ENCODE measurements around the gene NPB. TPM values are rescaled to one million over a fixed set of nuclear protein-coding genes. Genes with fewer than 3 reads are reported as not detected.

NPB gene
- 0.36 to 0.59 TPM (median 0.53 TPM) in 5 replicates for total RNA-seq (2022; extraction: Qiagen RNA extraction)

GRCh38 chr17:81902023-81902652, at the start of gene NPB:
Gene NPB, plus strand, starts transcription at chr17:81902238. Its CDS starts 40 bp downstream, at chr17:81902278.

GRCh38 chr17:81859906-81860755, 41.9 kb upstream of the NPB start, which contains the start of gene P4HB:
Gene P4HB, minus strand, starts transcription at chr17:81860535. Its CDS starts 64 bp downstream, at chr17:81860471.

GRCh38 chr17:81870981-81871386, 31.1 kb upstream of the NPB start, which contains the start of gene ARHGDIA:
Gene ARHGDIA, minus strand, starts transcription at chr17:81871337. Its CDS starts 1,407 bp downstream, at chr17:81869930.

GRCh38 chr17:81911277-81911961, 9.4 kb downstream of the NPB start, which contains the start of gene PCYT2:
Gene PCYT2, minus strand, starts transcription at chr17:81911399. Its CDS starts 44 bp downstream, at chr17:81911355.

GRCh38 chr17:81917565-81918332, 15.7 kb downstream of the NPB start, which contains the start of gene SIRT7:
Gene SIRT7, minus strand, starts transcription at chr17:81918176. Its CDS starts 45 bp downstream, at chr17:81918131.

GRCh38 chr17:81927653-81928543, 25.9 kb downstream of the NPB start, which contains the start of gene MAFG:
Gene MAFG, minus strand, starts transcription at chr17:81927735. Its CDS starts 4,550 bp downstream, at chr17:81923185.

GRCh38 chr17:81947189-81947588, 45.2 kb downstream of the NPB start, which contains the start of gene MYADML2:
Gene MYADML2, minus strand, starts transcription at chr17:81947233. Its CDS starts 5,492 bp downstream, at chr17:81941741.

Other genes with a start within 250 kb of the NPB start
- gene PDE6G, start 245.7 kb upstream of the NPB start, total RNA-seq (2022; extraction: Qiagen RNA extraction), result 1.2 to 3.1 TPM (median 2.5 TPM) in 5 replicates
- gene OXLD1, start 235.6 kb upstream of the NPB start, total RNA-seq (2022; extraction: Qiagen RNA extraction), result 35.7 to 66.2 TPM (median 58.0 TPM) in 5 replicates
- 59.6 to 70.3 TPM (median 61.4 TPM) in 5 replicates for gene CCDC137, start 235.5 kb upstream of the NPB start, total RNA-seq (2022; extraction: Qiagen RNA extraction)
- 46.1 to 52.5 TPM (median 49.2 TPM) in 5 replicates for gene ARL16, start 218.4 kb upstream of the NPB start, total RNA-seq (2022; extraction: Qiagen RNA extraction)
- gene HGS, start 218.2 kb upstream of the NPB start, total RNA-seq (2022; extraction: Qiagen RNA extraction), result 146 to 202 TPM (median 189 TPM) in 5 replicates
- gene MRPL12, start 198.9 kb upstream of the NPB start, total RNA-seq (2022; extraction: Qiagen RNA extraction), result 207 to 319 TPM (median 292 TPM) in 5 replicates
- 31.5 to 44.9 TPM (median 40.7 TPM) in 5 replicates for gene SLC25A10, start 190.0 kb upstream of the NPB start, total RNA-seq (2022; extraction: Qiagen RNA extraction)
- gene GCGR, start 98.1 kb upstream of the NPB start, total RNA-seq (2022; extraction: Qiagen RNA extraction), result 0.08 to 0.47 TPM (median 0.30 TPM) in 5 replicates
- 82.0 to 105 TPM (median 93.6 TPM) in 5 replicates for gene MCRIP1, start 68.9 kb upstream of the NPB start, total RNA-seq (2022; extraction: Qiagen RNA extraction)
- 0.15 to 0.39 TPM (median 0.22 TPM) in 4 of 5 replicates, not detected in the other for gene PPP1R27, start 67.2 kb upstream of the NPB start, total RNA-seq (2022; extraction: Qiagen RNA extraction)
- 666 to 810 TPM (median 679 TPM) in 5 replicates for gene P4HB, start 41.7 kb upstream of the NPB start, total RNA-seq (2022; extraction: Qiagen RNA extraction)
- 561 to 665 TPM (median 634 TPM) in 5 replicates for gene ARHGDIA, start 30.9 kb upstream of the NPB start, total RNA-seq (2022; extraction: Qiagen RNA extraction)
- 171 to 247 TPM (median 233 TPM) in 5 replicates for gene ALYREF, start 10.7 kb upstream of the NPB start, total RNA-seq (2022; extraction: Qiagen RNA extraction)
- gene ANAPC11, start 10.5 kb upstream of the NPB start, total RNA-seq (2022; extraction: Qiagen RNA extraction), result 179 to 295 TPM (median 289 TPM) in 5 replicates
- gene PCYT2, start 9.2 kb downstream of the NPB start, total RNA-seq (2022; extraction: Qiagen RNA extraction), result 14.4 to 17.4 TPM (median 16.9 TPM) in 5 replicates
- gene SIRT7, start 15.9 kb downstream of the NPB start, total RNA-seq (2022; extraction: Qiagen RNA extraction), result 32.8 to 46.8 TPM (median 42.2 TPM) in 5 replicates
- gene MAFG, start 25.5 kb downstream of the NPB start, total RNA-seq (2022; extraction: Qiagen RNA extraction), result 28.2 to 33.6 TPM (median 29.0 TPM) in 5 replicates
- gene PYCR1, start 35.1 kb downstream of the NPB start, total RNA-seq (2022; extraction: Qiagen RNA extraction), result 68.6 to 86.8 TPM (median 85.6 TPM) in 5 replicates
- gene MYADML2, start 45.0 kb downstream of the NPB start, total RNA-seq (2022; extraction: Qiagen RNA extraction), result not detected in 5 replicates
- 0.14 to 0.37 TPM (median 0.35 TPM) in 5 replicates for gene NOTUM, start 58.9 kb downstream of the NPB start, total RNA-seq (2022; extraction: Qiagen RNA extraction)
- 20.7 to 30.1 TPM (median 27.2 TPM) in 5 replicates for gene ASPSCR1, start 75.4 kb downstream of the NPB start, total RNA-seq (2022; extraction: Qiagen RNA extraction)
- gene CENPX, start 120.6 kb downstream of the NPB start, total RNA-seq (2022; extraction: Qiagen RNA extraction), result 123 to 204 TPM (median 184 TPM) in 5 replicates
- 11.0 to 15.6 TPM (median 13.4 TPM) in 5 replicates for gene LRRC45, start 121.1 kb downstream of the NPB start, total RNA-seq (2022; extraction: Qiagen RNA extraction)
- 25.9 to 40.2 TPM (median 36.1 TPM) in 5 replicates for gene RAC3, start 129.4 kb downstream of the NPB start, total RNA-seq (2022; extraction: Qiagen RNA extraction)
- gene DCXR, start 135.5 kb downstream of the NPB start, total RNA-seq (2022; extraction: Qiagen RNA extraction), result 61.0 to 102 TPM (median 96.9 TPM) in 5 replicates
- 18.5 to 24.7 TPM (median 23.0 TPM) in 5 replicates for gene RFNG, start 149.6 kb downstream of the NPB start, total RNA-seq (2022; extraction: Qiagen RNA extraction)
- gene GPS1, start 149.7 kb downstream of the NPB start, total RNA-seq (2022; extraction: Qiagen RNA extraction), result 114 to 145 TPM (median 137 TPM) in 5 replicates
- 76.1 to 141 TPM (median 135 TPM) in 5 replicates for gene DUS1L, start 163.6 kb downstream of the NPB start, total RNA-seq (2022; extraction: Qiagen RNA extraction)
- 132 to 142 TPM (median 139 TPM) in 5 replicates for gene FASN, start 196.0 kb downstream of the NPB start, total RNA-seq (2022; extraction: Qiagen RNA extraction)